HG02884 (cell line): ENCODE measurements around the gene CPLANE2.
A peak's percentile ranks its signal among the peaks of the same experiment; 100 is the strongest.
"Not testable (repeated sequence)": the region's sequence is repeated elsewhere in the genome, so short reads cannot be mapped to it uniquely, and the experiment has no call there.

Source experiments
- ATAC-seq: cut with Tn5 transposase; IDR thresholded peaks from one replicate; pipeline ENCODE4 v1.9.1; 2021; ENCODE audit warnings: mild to moderate bottlenecking, moderate library complexity; ENCODE audit not compliant: unreplicated experiment

Gene CPLANE2

GRCh38 chr1:16249596-16250241, 12.7 kb upstream of the CPLANE2 start:
- no peak for ATAC-seq

- no peak for ATAC-seq
Measured at GRCh38 chr1:16248603-16249516, 11.9 kb upstream of the CPLANE2 start.

GRCh38 chr1:16248007-16248436, 11.0 kb upstream of the CPLANE2 start:
- ATAC-seq: no peak

GRCh38 chr1:16247441-16247840, 10.5 kb upstream of the CPLANE2 start:
- ATAC-seq: no peak

GRCh38 chr1:16246961-16247360, 10.0 kb upstream of the CPLANE2 start:
- ATAC-seq: no peak

GRCh38 chr1:16246239-16246638, 9.3 kb upstream of the CPLANE2 start:
- not testable (repeated sequence) for ATAC-seq

- no peak for ATAC-seq
Measured at GRCh38 chr1:16245476-16246196, 8.7 kb upstream of the CPLANE2 start.

GRCh38 chr1:16244650-16245285, 7.8 kb upstream of the CPLANE2 start:
- ATAC-seq: no peak

- no peak for ATAC-seq
Measured at GRCh38 chr1:16243936-16244649, 7.1 kb upstream of the CPLANE2 start.

GRCh38 chr1:16243215-16243610, 6.2 kb upstream of the CPLANE2 start:
- no peak for ATAC-seq

- no peak for ATAC-seq
Measured at GRCh38 chr1:16242556-16243214, 5.7 kb upstream of the CPLANE2 start.

GRCh38 chr1:16241221-16241708, 4.3 kb upstream of the CPLANE2 start:
- ATAC-seq: no peak

GRCh38 chr1:16239972-16240491, 3.0 kb upstream of the CPLANE2 start:
- no peak for ATAC-seq

- ATAC-seq: no peak
Measured at GRCh38 chr1:16237343-16237830, 404 bp upstream of the CPLANE2 start.

GRCh38 chr1:16235944-16236510, 956 bp downstream of the CPLANE2 start:
- ATAC-seq: peak; percentile 28

- no peak for ATAC-seq
Measured at GRCh38 chr1:16235347-16235746, 1.6 kb downstream of the CPLANE2 start.

GRCh38 chr1:16233431-16233830, 3.6 kb downstream of the CPLANE2 start:
- ATAC-seq: no peak

GRCh38 chr1:16232316-16232710, 4.7 kb downstream of the CPLANE2 start:
- ATAC-seq: no peak
